Measurements from ENCODE around the gene TEN1. TPM values are rescaled to one million over a fixed set of nuclear protein-coding genes. Genes with fewer than 3 reads are reported as not detected.

Gene TEN1
- total and polyA plus RNA-seq, 2 of the 13 experiments (the other 11 are each of a cell fraction or from before 2014, with no cell fraction given): 18.0 to 21.3 TPM

GRCh38 chr17:76003915-76004314, 24.9 kb downstream of the TEN1 start:
- Histone ChIP-seq H4K20me1 (ENCODE audit: insufficient read depth, low read length) (no peaks in the 10 kb centered on the region), H3K4me3 (replicated peaks in 1 of 3; ENCODE audit: insufficient read depth in 1 of 3, low read depth in 2 of 3, low read length in 3 of 3) (peak overlapping the region in 1 of 3 experiments; percentile 38; a peak in 1 of 6 replicates), H3K4me2 (ENCODE audit: low read depth, low read length) (peak overlapping the region; percentile 46), H3K4me1 (ENCODE audit: insufficient read depth, low read length) (peaks cover 71% of the 10 kb centered on the region), H3K9me3 (ENCODE audit: low read length) (no peaks in the 10 kb centered on the region), H2AFZ (ENCODE audit: low read length) (no peak overlapping the region), H3K27me3 (ENCODE audit: control insufficient read depth in 1 of 2, insufficient read depth in 2 of 2, low read length in 2 of 2) (no peaks in the 10 kb centered on the region), H3K79me2 (ENCODE audit: insufficient read depth, low read length) (no peaks in the 10 kb centered on the region), H3K36me3 (replicated peaks in 1 of 2; ENCODE audit: control insufficient read depth in 1 of 2, insufficient read depth in 2 of 2, low read length in 2 of 2) (peaks cover 0 to 2% of the 10 kb centered on the region in 2 experiments; a peak in 1 of 5 replicates), H3K9ac (ENCODE audit: insufficient read depth, low read depth, low read length) (peak overlapping the region; percentile 35; the same call in 1 of the 2 replicates), H3K27ac (ENCODE audit: extremely low read length, insufficient read depth, low read length) (peak overlapping the region; percentile 83)
- in situ Hi-C loops (cut with HindIII; ENCODE audit: extremely low pct_ligation_motif_present, low pct_unique_long_range_greater_than_20kb) (no loop called here), intact Hi-C loops (cut with micrococcal nuclease; ENCODE audit: unreplicated experiment) (loop anchor here (1.0 kb wide), 2 partner anchors 25 kb away; partner anchors contain the start of genes ACOX1 and TEN1)
- no TSS peak for BruUV-seq (replicated peaks)
- DNase-seq (ENCODE audit: low spot score) (no peak), ATAC-seq (peak; percentile 2; the same call in 1 of the 3 replicates), FAIRE-seq (no peak)
- 44% methylated on average over 6 of the region's 6 CpGs for WGBS (ENCODE audit: low lambda C conversion rate)
- POLR2A ChIA-PET: interaction anchor here (0.6 to 14.3 kb wide), 34 partner anchors 8 to 495 kb away, joined by 3 to 481 read pairs (median 5); partner anchors contain the start of genes ACOX1, EVPL, FBF1 and MRPL38
- CTCF ChIA-PET (ENCODE audit: low intra/inter-chr PET ratio, low total read pairs): interaction anchor here (0.8 to 3.9 kb wide), 2 partner anchors 78 to 98 kb away, joined by 3 to 55 read pairs; partner anchors contain the start of gene MRPL38
- TF ChIP-seq, protein P1, sequence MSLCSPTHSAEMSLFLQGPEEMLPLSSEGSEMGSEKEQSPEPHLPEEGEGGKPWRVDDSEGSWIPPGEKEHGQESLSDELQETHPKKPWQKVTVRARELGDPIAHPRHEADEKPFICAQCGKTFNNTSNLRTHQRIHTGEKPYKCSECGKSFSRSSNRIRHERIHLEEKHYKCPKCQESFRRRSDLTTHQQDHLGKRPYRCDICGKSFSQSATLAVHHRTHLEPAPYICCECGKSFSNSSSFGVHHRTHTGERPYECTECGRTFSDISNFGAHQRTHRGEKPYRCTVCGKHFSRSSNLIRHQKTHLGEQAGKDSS (CRISPR knock-in tag; IDR thresholded peaks at IDR 0.05; ENCODE audit: borderline replicate concordance, low read depth): no peak
- TF ChIP-seq PPARG (CRISPR knock-in tag; conservative IDR thresholded peaks at IDR 0.05): no peak
- TF ChIP-seq SNAPC2 (CRISPR knock-in tag; IDR thresholded peaks at IDR 0.05): no peak
- TF ChIP-seq PRDM15 (CRISPR knock-in tag; IDR thresholded peaks at IDR 0.05): no peak
- no peak for TF ChIP-seq ZNF230 (CRISPR knock-in tag; IDR thresholded peaks at IDR 0.05)
- TF ChIP-seq CENPX (CRISPR knock-in tag; IDR thresholded peaks at IDR 0.05): no peak
- TF ChIP-seq HNRNPLL (IDR thresholded peaks at IDR 0.05; ENCODE audit: low read depth, low read length, poor library complexity, severe bottlenecking): no peak
- TF ChIP-seq ZFP41 (CRISPR knock-in tag; IDR thresholded peaks at IDR 0.05; ENCODE audit: borderline replicate concordance): no peak
- TF ChIP-seq ZNF407 (CRISPR knock-in tag; IDR thresholded peaks at IDR 0.05; ENCODE audit: not compliant biosample characterization): no peak
- TF ChIP-seq MED13 (CRISPR knock-in tag; IDR thresholded peaks at IDR 0.05): no peak
- no peak for TF ChIP-seq STAT5B (CRISPR knock-in tag; IDR thresholded peaks at IDR 0.05)

Data from HepG2 (cell line).